ENCODE measurements around the gene BNIP3.

Gene BNIP3

DNA sequence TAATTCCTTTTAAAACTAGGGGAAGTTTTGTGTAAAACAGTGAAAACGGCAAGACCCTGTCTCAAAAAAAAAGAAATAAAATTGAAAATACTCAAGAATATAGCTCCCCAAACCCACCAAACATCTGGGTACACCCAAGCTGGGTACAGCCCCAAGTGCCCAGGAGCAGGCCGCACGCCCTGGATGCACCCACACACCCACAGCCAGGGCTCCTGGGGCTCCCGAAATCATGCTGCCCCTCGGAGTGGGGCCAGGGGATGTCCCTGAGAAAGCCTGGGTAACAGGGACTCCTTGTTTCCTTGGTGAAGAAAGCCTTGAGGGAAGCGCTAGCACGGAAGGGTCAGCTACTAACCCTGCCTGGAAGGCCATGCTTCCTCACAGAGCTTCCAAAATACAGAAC is 10.1 kb downstream of the BNIP3 start:
- H3K9me2 ChIP-seq (replicated peaks; ENCODE audit: insufficient read depth, low read length), result no peaks in the 10 kb centered on the region

DNA sequence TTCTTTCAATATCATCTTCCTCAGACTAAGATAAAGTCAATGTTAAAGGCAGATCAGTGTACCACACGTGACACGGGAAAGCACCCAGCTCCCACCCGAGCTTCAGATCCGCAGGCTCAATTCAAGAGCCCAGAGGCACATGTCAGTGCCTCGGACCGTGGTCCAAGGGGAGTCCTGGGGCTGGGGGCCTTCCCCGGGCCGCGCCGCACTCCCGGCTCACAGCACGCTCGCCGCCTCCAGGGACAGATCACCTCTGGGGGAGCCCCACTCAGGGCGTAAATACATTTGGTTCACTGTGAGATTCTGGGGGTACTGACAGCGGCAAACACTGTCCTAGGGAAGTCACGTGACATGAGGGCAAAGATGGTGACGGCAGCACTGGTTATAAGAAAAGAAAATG is 10.8 kb downstream of the BNIP3 start:
- Histone ChIP-seq H3K27me3 (ENCODE audit: low read length) (no peaks in the 10 kb centered on the region), H3K9ac (ENCODE audit: low read length) (no peak overlapping the region), H3F3A (ENCODE audit: insufficient read depth) (no peaks in the 10 kb centered on the region), H3K9me2 (replicated peaks; ENCODE audit: insufficient read depth, low read length) (no peaks in the 10 kb centered on the region), H3K79me2 (ENCODE audit: insufficient read depth, low read length) (peaks cover 11% of the 10 kb centered on the region; the same call in 1 of the 2 replicates), H3K36me3 (ENCODE audit: low read length) (peaks cover 2% of the 10 kb centered on the region; the same call in 1 of the 2 replicates), H3K27ac (ENCODE audit: low read depth, low read length) (no peak overlapping the region), H3K9me3 (ENCODE audit: insufficient read depth, low read length) (no peaks in the 10 kb centered on the region), H4K20me1 (ENCODE audit: low read depth, low read length) (no peaks in the 10 kb centered on the region), H3K4me2 (ENCODE audit: low read depth, low read length, poor library complexity, severe bottlenecking) (no peak overlapping the region), H2AFZ (ENCODE audit: low read depth, low read length, severe bottlenecking) (no peak overlapping the region), H3K4me3 (ENCODE audit: insufficient read depth, low read length, poor library complexity, severe bottlenecking) (no peak overlapping the region)
- TF ChIP-seq EZH2phosphoT487 (conservative IDR thresholded peaks at IDR 0.05; ENCODE audit: low read length), result no peak
- TF ChIP-seq, protein P1, sequence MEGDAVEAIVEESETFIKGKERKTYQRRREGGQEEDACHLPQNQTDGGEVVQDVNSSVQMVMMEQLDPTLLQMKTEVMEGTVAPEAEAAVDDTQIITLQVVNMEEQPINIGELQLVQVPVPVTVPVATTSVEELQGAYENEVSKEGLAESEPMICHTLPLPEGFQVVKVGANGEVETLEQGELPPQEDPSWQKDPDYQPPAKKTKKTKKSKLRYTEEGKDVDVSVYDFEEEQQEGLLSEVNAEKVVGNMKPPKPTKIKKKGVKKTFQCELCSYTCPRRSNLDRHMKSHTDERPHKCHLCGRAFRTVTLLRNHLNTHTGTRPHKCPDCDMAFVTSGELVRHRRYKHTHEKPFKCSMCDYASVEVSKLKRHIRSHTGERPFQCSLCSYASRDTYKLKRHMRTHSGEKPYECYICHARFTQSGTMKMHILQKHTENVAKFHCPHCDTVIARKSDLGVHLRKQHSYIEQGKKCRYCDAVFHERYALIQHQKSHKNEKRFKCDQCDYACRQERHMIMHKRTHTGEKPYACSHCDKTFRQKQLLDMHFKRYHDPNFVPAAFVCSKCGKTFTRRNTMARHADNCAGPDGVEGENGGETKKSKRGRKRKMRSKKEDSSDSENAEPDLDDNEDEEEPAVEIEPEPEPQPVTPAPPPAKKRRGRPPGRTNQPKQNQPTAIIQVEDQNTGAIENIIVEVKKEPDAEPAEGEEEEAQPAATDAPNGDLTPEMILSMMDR (IDR thresholded peaks at IDR 0.05; ENCODE audit: insufficient read depth, low read length, poor library complexity, severe bottlenecking), result no peak

More for the DNA sequence above, 10.1 kb downstream of the BNIP3 start:
- Histone ChIP-seq H3K27ac (ENCODE audit: low read depth, low read length) (no peak overlapping the region), H3K9me3 (ENCODE audit: insufficient read depth, low read length) (no peaks in the 10 kb centered on the region), H3F3A (ENCODE audit: insufficient read depth) (no peaks in the 10 kb centered on the region), H2AFZ (ENCODE audit: low read depth, low read length, severe bottlenecking) (no peak overlapping the region), H3K27me3 (ENCODE audit: low read length) (no peaks in the 10 kb centered on the region), H3K9ac (ENCODE audit: low read length) (no peak overlapping the region), H3K36me3 (ENCODE audit: low read length) (peaks cover 2% of the 10 kb centered on the region; the same call in 1 of the 2 replicates), H3K79me2 (ENCODE audit: insufficient read depth, low read length) (peaks cover 17% of the 10 kb centered on the region; the same call in 1 of the 2 replicates), H4K20me1 (ENCODE audit: low read depth, low read length) (no peaks in the 10 kb centered on the region), H3K4me3 (ENCODE audit: insufficient read depth, low read length, poor library complexity, severe bottlenecking) (no peak overlapping the region), H3K4me2 (ENCODE audit: low read depth, low read length, poor library complexity, severe bottlenecking) (no peak overlapping the region)
- TF ChIP-seq, protein P1 (IDR thresholded peaks at IDR 0.05; ENCODE audit: insufficient read depth, low read length, poor library complexity, severe bottlenecking), result no peak
- no peak for TF ChIP-seq EZH2phosphoT487 (conservative IDR thresholded peaks at IDR 0.05; ENCODE audit: low read length)

GRCh38 chr10:131968949-131969348 is 12.8 kb downstream of the BNIP3 start:
- Histone ChIP-seq H3K4me2 (ENCODE audit: low read depth, low read length, poor library complexity, severe bottlenecking) (no peak overlapping the region), H3F3A (ENCODE audit: insufficient read depth) (no peaks in the 10 kb centered on the region), H2AFZ (ENCODE audit: low read depth, low read length, severe bottlenecking) (no peak overlapping the region), H3K9me2 (replicated peaks; ENCODE audit: insufficient read depth, low read length) (no peaks in the 10 kb centered on the region), H3K9me3 (ENCODE audit: insufficient read depth, low read length) (no peaks in the 10 kb centered on the region), H3K27me3 (ENCODE audit: low read length) (no peaks in the 10 kb centered on the region), H4K20me1 (ENCODE audit: low read depth, low read length) (no peaks in the 10 kb centered on the region), H3K36me3 (ENCODE audit: low read length) (peaks cover 2% of the 10 kb centered on the region; the same call in 1 of the 2 replicates), H3K4me3 (ENCODE audit: insufficient read depth, low read length, poor library complexity, severe bottlenecking) (no peak overlapping the region), H3K9ac (ENCODE audit: low read length) (no peak overlapping the region), H3K79me2 (ENCODE audit: insufficient read depth, low read length) (no peaks in the 10 kb centered on the region), H3K27ac (ENCODE audit: low read depth, low read length) (no peak overlapping the region)
- TF ChIP-seq, protein P1 (IDR thresholded peaks at IDR 0.05; ENCODE audit: insufficient read depth, low read length, poor library complexity, severe bottlenecking), result no peak
- TF ChIP-seq EZH2phosphoT487 (conservative IDR thresholded peaks at IDR 0.05; ENCODE audit: low read length), result no peak
